IMR-90 (cell line): ENCODE measurements around the gene AFTPH.

Experiments used
- BHLHE40 ChIP-seq: fragments of 150-350 bp; IDR thresholded peaks from 2 replicates; pipeline ENCODE4 v1.6.1; 2016; ENCODE audit warnings: mild to moderate bottlenecking, low read depth, low read length
- CEBPB ChIP-seq: IDR thresholded peaks from 2 replicates; pipeline ENCODE4 v1.6.1; 2012; ENCODE audit warnings: low read depth, low read length, improper control_type of control experiment
- CTCF ChIP-seq: conservative IDR thresholded peaks from 2 replicates; pipeline ENCODE4 v1.5.1; 2012; ENCODE audit warnings: mild to moderate bottlenecking, low read depth, low read length, improper control_type of control experiment
- MAZ ChIP-seq: IDR thresholded peaks from 2 replicates; pipeline ENCODE4 v1.6.1; 2012; ENCODE audit warnings: low read depth, mild to moderate bottlenecking, low read length, improper control_type of control experiment, moderate library complexity, borderline replicate concordance
- MXI1 ChIP-seq: IDR thresholded peaks from 2 replicates; pipeline ENCODE4 v1.6.1; 2012; ENCODE audit warnings: low read depth, mild to moderate bottlenecking, low read length, moderate library complexity, borderline replicate concordance
- POLR2A ChIP-seq: IDR thresholded peaks from 2 replicates; pipeline ENCODE4 v1.6.1; 2012; ENCODE audit warnings: mild to moderate bottlenecking, low read depth, low read length
- RCOR1 ChIP-seq: IDR thresholded peaks from 2 replicates; pipeline ENCODE4 v1.6.1; 2012; ENCODE audit warnings: mild to moderate bottlenecking, low read length, improper control_type of control experiment; ENCODE audit not compliant: insufficient replicate concordance
- RFX5 ChIP-seq: IDR thresholded peaks from 2 replicates; pipeline ENCODE4 v1.8.0; 2012; ENCODE audit warnings: low read depth, mild to moderate bottlenecking, low read length, moderate library complexity
- SMC3 ChIP-seq: fragments of 150-350 bp; IDR thresholded peaks from 2 replicates; pipeline ENCODE4 v1.6.1; 2016; ENCODE audit warnings: low read depth, mild to moderate bottlenecking, antibody characterized with exemption, low read length, moderate library complexity
- USF2 ChIP-seq: fragments of 150-350 bp; IDR thresholded peaks from 2 replicates; pipeline ENCODE4 v1.6.1; 2017; ENCODE audit warnings: mild to moderate bottlenecking, antibody characterized with exemption, low read length, low read depth

- TF ChIP-seq POLR2A = no peak
- no peak for TF ChIP-seq CTCF
- no peak for TF ChIP-seq RCOR1
- no peak for TF ChIP-seq CEBPB
- no peak for TF ChIP-seq RFX5
- TF ChIP-seq BHLHE40 = no peak
- no peak for TF ChIP-seq MXI1
- no peak for TF ChIP-seq USF2
- TF ChIP-seq MAZ = no peak
- no peak for TF ChIP-seq SMC3
Observed at GRCh38 chr2:64637931-64638330, 113.8 kb downstream of the AFTPH start.
